ENCODE measurements around the gene CDC42EP3. TPM values are rescaled to one million over a fixed set of nuclear protein-coding genes. Genes with fewer than 3 reads are reported as not detected.

Gene CDC42EP3
- total RNA-seq, 1 experiment from 2014 or later = 31.5 TPM

DNA sequence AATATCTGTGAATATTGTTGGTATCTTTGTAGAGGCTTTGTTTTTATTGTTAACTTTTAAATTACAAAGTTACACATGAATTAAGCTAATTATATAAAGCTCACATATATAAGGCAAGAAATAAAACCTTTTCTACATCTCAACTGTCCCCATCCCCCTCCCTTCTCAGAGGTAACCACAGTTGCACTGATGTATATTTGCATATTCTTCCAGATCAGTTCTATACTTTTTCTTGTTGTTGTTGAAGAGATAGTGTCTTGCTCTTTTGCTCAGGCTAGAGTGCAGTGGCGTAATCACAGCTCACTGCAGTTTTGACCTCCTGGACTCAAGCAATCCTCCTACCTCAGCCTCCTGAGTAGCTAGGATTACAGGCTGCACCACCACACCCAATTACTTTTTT, 36.0 kb upstream of the CDC42EP3 start:
- DNase-seq (ENCODE audit: low spot score) = no peak
- H3K27ac Mint-ChIP-seq = no peak overlapping the region
- peaks cover 6% of the 10 kb centered on the region for H3K4me1 Mint-ChIP-seq
- H3K27me3 Mint-ChIP-seq (ENCODE audit: low read depth) = no peaks in the 10 kb centered on the region
- no peak for ATAC-seq
- no peaks in the 10 kb centered on the region for H3K9me3 Mint-ChIP-seq
- ChIA-PET POLR2A (no interaction called here), CTCF (no interaction called here)
- no peak overlapping the region for H3K4me3 Mint-ChIP-seq
- H3K36me3 Mint-ChIP-seq = no peaks in the 10 kb centered on the region
- TF ChIP-seq ZNF671 (CRISPR knock-in tag; IDR thresholded peaks at IDR 0.05) = no peak
- no peak for TF ChIP-seq EMX1 (CRISPR knock-in tag; IDR thresholded peaks at IDR 0.05)
- TF ChIP-seq SMAD4 (CRISPR knock-in tag; IDR thresholded peaks at IDR 0.05) = no peak
- TF ChIP-seq, protein P1, sequence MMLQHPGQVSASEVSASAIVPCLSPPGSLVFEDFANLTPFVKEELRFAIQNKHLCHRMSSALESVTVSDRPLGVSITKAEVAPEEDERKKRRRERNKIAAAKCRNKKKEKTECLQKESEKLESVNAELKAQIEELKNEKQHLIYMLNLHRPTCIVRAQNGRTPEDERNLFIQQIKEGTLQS (CRISPR knock-in tag; conservative IDR thresholded peaks at IDR 0.05) = no peak
- TF ChIP-seq ZNF219 (CRISPR knock-in tag; IDR thresholded peaks at IDR 0.05; ENCODE audit: borderline replicate concordance) = no peak
- TF ChIP-seq GABPB1 (CRISPR knock-in tag; IDR thresholded peaks at IDR 0.05) = no peak
- TF ChIP-seq, protein P2, sequence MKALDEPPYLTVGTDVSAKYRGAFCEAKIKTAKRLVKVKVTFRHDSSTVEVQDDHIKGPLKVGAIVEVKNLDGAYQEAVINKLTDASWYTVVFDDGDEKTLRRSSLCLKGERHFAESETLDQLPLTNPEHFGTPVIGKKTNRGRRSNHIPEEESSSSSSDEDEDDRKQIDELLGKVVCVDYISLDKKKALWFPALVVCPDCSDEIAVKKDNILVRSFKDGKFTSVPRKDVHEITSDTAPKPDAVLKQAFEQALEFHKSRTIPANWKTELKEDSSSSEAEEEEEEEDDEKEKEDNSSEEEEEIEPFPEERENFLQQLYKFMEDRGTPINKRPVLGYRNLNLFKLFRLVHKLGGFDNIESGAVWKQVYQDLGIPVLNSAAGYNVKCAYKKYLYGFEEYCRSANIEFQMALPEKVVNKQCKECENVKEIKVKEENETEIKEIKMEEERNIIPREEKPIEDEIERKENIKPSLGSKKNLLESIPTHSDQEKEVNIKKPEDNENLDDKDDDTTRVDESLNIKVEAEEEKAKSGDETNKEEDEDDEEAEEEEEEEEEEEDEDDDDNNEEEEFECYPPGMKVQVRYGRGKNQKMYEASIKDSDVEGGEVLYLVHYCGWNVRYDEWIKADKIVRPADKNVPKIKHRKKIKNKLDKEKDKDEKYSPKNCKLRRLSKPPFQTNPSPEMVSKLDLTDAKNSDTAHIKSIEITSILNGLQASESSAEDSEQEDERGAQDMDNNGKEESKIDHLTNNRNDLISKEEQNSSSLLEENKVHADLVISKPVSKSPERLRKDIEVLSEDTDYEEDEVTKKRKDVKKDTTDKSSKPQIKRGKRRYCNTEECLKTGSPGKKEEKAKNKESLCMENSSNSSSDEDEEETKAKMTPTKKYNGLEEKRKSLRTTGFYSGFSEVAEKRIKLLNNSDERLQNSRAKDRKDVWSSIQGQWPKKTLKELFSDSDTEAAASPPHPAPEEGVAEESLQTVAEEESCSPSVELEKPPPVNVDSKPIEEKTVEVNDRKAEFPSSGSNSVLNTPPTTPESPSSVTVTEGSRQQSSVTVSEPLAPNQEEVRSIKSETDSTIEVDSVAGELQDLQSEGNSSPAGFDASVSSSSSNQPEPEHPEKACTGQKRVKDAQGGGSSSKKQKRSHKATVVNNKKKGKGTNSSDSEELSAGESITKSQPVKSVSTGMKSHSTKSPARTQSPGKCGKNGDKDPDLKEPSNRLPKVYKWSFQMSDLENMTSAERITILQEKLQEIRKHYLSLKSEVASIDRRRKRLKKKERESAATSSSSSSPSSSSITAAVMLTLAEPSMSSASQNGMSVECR (CRISPR knock-in tag; IDR thresholded peaks at IDR 0.05; ENCODE audit: borderline replicate concordance) = no peak

DNA sequence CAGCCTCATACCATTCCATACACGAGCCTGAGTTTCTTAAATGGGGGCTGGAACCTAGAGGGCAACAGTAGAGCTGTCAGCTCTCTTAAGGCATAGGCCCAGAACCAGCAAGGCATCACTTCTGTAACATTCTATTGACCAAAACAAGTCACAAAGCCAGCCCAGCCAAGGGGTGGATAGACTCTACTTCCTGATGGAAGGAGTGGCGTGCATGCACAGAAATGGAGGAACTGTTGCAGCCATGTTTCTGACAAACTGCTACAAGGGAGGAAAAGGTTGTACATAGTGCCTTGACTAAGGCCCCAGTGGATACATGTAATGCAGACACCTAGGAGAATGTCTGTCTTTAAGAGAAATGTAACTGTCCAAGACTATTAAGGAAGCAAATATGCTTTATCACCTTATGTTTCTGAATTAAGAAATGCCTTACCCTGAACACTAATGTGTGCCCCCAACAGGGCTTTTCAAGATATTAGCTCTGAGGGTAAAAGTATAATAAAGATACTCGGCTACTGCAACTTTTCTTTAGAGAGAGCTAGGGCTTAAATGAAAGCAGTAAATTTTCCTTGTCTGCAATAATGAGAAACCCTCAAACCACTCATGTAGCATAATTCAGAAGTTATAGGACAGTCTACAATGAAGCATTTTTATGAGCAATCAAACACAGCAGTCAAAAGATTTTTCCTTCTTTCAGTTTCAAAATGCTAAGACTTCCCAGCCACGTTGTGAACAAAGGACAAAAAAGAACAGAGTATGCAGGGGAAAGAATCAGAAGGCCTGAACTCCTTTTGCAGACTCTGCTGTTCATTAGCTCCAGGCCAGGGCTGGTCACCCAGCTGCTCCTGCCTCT, 35.1 kb upstream of the CDC42EP3 start:
- no peak for TF ChIP-seq ELF4 (CRISPR knock-in tag; IDR thresholded peaks at IDR 0.05; ENCODE audit: low read depth)
- TF ChIP-seq ZNF219 (CRISPR knock-in tag; IDR thresholded peaks at IDR 0.05; ENCODE audit: borderline replicate concordance) = no peak
- TF ChIP-seq TEAD4 (CRISPR knock-in tag; IDR thresholded peaks at IDR 0.05) = no peak
- TF ChIP-seq TCF7 (CRISPR knock-in tag; IDR thresholded peaks at IDR 0.05; ENCODE audit: low read depth) = no peak
- no peak for TF ChIP-seq CREB1 (CRISPR knock-in tag; IDR thresholded peaks at IDR 0.05)
- TF ChIP-seq ZBTB21 (CRISPR knock-in tag; IDR thresholded peaks at IDR 0.05; ENCODE audit: borderline replicate concordance) = no peak
- no peak overlapping the region for H3K4me3 Mint-ChIP-seq

DNA sequence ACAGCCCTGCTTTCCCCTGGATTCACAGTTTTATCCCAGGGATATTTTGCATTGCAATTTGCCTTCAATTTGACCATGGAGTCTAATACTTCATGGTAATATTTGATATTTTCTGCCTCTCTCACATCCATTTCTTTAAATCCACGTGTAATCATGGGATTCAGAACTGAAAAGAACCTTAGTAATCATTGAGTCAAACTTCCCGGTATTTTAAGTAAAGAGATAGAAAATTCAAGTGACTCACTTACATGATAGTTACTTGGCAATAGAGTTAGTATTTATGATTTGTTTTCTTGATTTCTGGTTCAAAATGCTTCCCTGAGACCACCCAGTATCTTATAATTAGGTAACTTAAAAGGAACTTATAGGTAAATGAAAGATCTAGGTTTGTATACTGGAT, 33.7 kb upstream of the CDC42EP3 start:
- H3K4me3 Mint-ChIP-seq = no peak overlapping the region
- H3K9me3 Mint-ChIP-seq = peaks cover 12% of the 10 kb centered on the region
- DNase-seq (ENCODE audit: low spot score) (no peak), ATAC-seq (no peak)
- no peaks in the 10 kb centered on the region; the same call in 1 of the 2 replicates for H3K27me3 Mint-ChIP-seq (ENCODE audit: low read depth)
- POLR2A ChIA-PET = no interaction called here
- CTCF ChIA-PET = no interaction called here
- TF ChIP-seq TP53 (CRISPR knock-in tag; IDR thresholded peaks at IDR 0.05) = no peak
- no peak for TF ChIP-seq NR1H2 (CRISPR knock-in tag; IDR thresholded peaks at IDR 0.05)
- TF ChIP-seq, protein P3, sequence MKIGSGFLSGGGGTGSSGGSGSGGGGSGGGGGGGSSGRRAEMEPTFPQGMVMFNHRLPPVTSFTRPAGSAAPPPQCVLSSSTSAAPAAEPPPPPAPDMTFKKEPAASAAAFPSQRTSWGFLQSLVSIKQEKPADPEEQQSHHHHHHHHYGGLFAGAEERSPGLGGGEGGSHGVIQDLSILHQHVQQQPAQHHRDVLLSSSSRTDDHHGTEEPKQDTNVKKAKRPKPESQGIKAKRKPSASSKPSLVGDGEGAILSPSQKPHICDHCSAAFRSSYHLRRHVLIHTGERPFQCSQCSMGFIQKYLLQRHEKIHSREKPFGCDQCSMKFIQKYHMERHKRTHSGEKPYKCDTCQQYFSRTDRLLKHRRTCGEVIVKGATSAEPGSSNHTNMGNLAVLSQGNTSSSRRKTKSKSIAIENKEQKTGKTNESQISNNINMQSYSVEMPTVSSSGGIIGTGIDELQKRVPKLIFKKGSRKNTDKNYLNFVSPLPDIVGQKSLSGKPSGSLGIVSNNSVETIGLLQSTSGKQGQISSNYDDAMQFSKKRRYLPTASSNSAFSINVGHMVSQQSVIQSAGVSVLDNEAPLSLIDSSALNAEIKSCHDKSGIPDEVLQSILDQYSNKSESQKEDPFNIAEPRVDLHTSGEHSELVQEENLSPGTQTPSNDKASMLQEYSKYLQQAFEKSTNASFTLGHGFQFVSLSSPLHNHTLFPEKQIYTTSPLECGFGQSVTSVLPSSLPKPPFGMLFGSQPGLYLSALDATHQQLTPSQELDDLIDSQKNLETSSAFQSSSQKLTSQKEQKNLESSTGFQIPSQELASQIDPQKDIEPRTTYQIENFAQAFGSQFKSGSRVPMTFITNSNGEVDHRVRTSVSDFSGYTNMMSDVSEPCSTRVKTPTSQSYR (CRISPR knock-in tag; IDR thresholded peaks at IDR 0.05) = no peak
- TF ChIP-seq, protein P4, sequence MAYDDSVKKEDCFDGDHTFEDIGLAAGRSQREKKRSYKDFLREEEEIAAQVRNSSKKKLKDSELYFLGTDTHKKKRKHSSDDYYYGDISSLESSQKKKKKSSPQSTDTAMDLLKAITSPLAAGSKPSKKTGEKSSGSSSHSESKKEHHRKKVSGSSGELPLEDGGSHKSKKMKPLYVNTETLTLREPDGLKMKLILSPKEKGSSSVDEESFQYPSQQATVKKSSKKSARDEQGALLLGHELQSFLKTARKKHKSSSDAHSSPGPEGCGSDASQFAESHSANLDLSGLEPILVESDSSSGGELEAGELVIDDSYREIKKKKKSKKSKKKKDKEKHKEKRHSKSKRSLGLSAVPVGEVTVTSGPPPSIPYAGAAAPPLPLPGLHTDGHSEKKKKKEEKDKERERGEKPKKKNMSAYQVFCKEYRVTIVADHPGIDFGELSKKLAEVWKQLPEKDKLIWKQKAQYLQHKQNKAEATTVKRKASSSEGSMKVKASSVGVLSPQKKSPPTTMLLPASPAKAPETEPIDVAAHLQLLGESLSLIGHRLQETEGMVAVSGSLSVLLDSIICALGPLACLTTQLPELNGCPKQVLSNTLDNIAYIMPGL (CRISPR knock-in tag; IDR thresholded peaks at IDR 0.05) = no peak
- TF ChIP-seq FOXP1 (CRISPR knock-in tag; IDR thresholded peaks at IDR 0.05; ENCODE audit: borderline replicate concordance) = no peak
- TF ChIP-seq, protein P5, sequence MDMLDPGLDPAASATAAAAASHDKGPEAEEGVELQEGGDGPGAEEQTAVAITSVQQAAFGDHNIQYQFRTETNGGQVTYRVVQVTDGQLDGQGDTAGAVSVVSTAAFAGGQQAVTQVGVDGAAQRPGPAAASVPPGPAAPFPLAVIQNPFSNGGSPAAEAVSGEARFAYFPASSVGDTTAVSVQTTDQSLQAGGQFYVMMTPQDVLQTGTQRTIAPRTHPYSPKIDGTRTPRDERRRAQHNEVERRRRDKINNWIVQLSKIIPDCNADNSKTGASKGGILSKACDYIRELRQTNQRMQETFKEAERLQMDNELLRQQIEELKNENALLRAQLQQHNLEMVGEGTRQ (CRISPR knock-in tag; IDR thresholded peaks at IDR 0.05) = no peak
- no peak for TF ChIP-seq SOX15 (CRISPR knock-in tag; IDR thresholded peaks at IDR 0.05)
- TF ChIP-seq ZNF671 (CRISPR knock-in tag; IDR thresholded peaks at IDR 0.05) = no peak
- TF ChIP-seq ELF4 (CRISPR knock-in tag; IDR thresholded peaks at IDR 0.05; ENCODE audit: low read depth) = no peak
- no peak for TF ChIP-seq MXD4 (CRISPR knock-in tag; IDR thresholded peaks at IDR 0.05; ENCODE audit: borderline replicate concordance)
- no peak for TF ChIP-seq NFATC4 (CRISPR knock-in tag; IDR thresholded peaks at IDR 0.05)
- TF ChIP-seq, protein P6, sequence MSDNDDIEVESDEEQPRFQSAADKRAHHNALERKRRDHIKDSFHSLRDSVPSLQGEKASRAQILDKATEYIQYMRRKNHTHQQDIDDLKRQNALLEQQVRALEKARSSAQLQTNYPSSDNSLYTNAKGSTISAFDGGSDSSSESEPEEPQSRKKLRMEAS (CRISPR knock-in tag; IDR thresholded peaks at IDR 0.05) = no peak
- H3K27ac Mint-ChIP-seq = no peak overlapping the region
- H3K36me3 Mint-ChIP-seq = no peaks in the 10 kb centered on the region
- H3K4me1 Mint-ChIP-seq = no peaks in the 10 kb centered on the region

More for the DNA sequence above, 35.1 kb upstream of the CDC42EP3 start:
- DNase-seq (ENCODE audit: low spot score) = no peak
- Mint-ChIP-seq H3K36me3 (no peaks in the 10 kb centered on the region), H3K27me3 (ENCODE audit: low read depth) (no peaks in the 10 kb centered on the region; the same call in 1 of the 2 replicates), H3K9me3 (peaks cover 7% of the 10 kb centered on the region), H3K4me1 (peaks cover 6% of the 10 kb centered on the region), H3K27ac (no peak overlapping the region)
- no peak for ATAC-seq
- CTCF ChIA-PET = no interaction called here
- POLR2A ChIA-PET = no interaction called here
